Endothelial cell of umbilical vein (primary cell): Measurements from ENCODE around the gene DIO1. TPM values are rescaled to one million over a fixed set of nuclear protein-coding genes. Genes with fewer than 3 reads are reported as not detected.

Experiments
- BruUV-seq: library from RNA; stranded (reverse); fragments of 400-500 nt; replicated peaks from 2 replicates; lab custom pipeline; 2021; lab: Mats Ljungman, UMichigan
- CTCF ChIA-PET: fragments of 300-600, 350-600 bp; sonication (Branson Sonifier 250); formaldehyde crosslinking; loops from one replicate; lab custom pipeline; 2021; ENCODE audit warnings: antibody characterized with exemption, inconsistent platforms; lab: Charles Lee
- POLR2A ChIA-PET: fragments of 300-600, 350-600 bp; sonication (Branson Sonifier 250); formaldehyde crosslinking; loops from one replicate; lab custom pipeline; 2021; ENCODE audit warnings: antibody characterized with exemption, inconsistent platforms; lab: Charles Lee
- DNase-seq: peaks from one replicate; pipeline ENCODE4 v3.0.0-alpha.2; 2011; ENCODE audit warnings: low read depth, low spot score
- FAIRE-seq: peaks from 2 replicates; lab custom pipeline; 2011; peaks lifted over from hg19 to GRCh38; lab: Jason Lieb, UNC
- H2AFZ ChIP-seq: 2 replicates; pipeline ENCODE4 v1.6.0; 2012; ENCODE audit warnings: low read depth, low read length, control low read depth, inconsistent platforms
- H3K27ac ChIP-seq: 2 replicates; pipeline ENCODE4 v1.5.1; 2011; ENCODE audit warnings: low read depth, mild to moderate bottlenecking, control low read depth, low read length, moderate library complexity; ENCODE audit not compliant: insufficient read depth
- H3K27me3 ChIP-seq, 2 experiments: 2 replicates each; pipeline versions ENCODE4 v1.6.0 to v1.6.1; 2011; ENCODE audit warnings: low read length in 2 of 2, mixed read lengths in 1 of 2; ENCODE audit not compliant: control insufficient read depth in 2 of 2, insufficient read depth in 2 of 2
- H3K36me3 ChIP-seq, 2 experiments: 2 replicates in 1 of 2; 3 replicates in 1 of 2; pipeline ENCODE4 v1.5.1; 2011; ENCODE audit warnings: low read length in 2 of 2, mild to moderate bottlenecking in 1 of 2, moderate library complexity in 1 of 2; ENCODE audit not compliant: control insufficient read depth in 2 of 2, insufficient read depth in 2 of 2; ENCODE audit errors: extremely low read depth in 1 of 2
- H3K4me1 ChIP-seq: 3 replicates; pipeline ENCODE4 v1.5.1; 2011; ENCODE audit warnings: mild to moderate bottlenecking, low read length; ENCODE audit not compliant: control insufficient read depth, insufficient read depth; ENCODE audit errors: extremely low read depth
- H3K4me2 ChIP-seq: 2 replicates; pipeline ENCODE4 v1.6.1; 2011; ENCODE audit warnings: low read length, control low read depth, mixed read lengths; ENCODE audit not compliant: insufficient read depth
- H3K4me3 ChIP-seq, 3 experiments: fragments of 200-600 bp in 1 of 3; sonication (generic), shearing (Covaris generic) in 1 of 3; replicated peaks in 1 of 3; 2 replicates each; pipeline ENCODE4 v1.5.1; 2011 to 2016; ENCODE audit warnings: control low read depth in 3 of 3, low read length in 3 of 3, mild to moderate bottlenecking in 2 of 3, inconsistent platforms in 1 of 3, low read depth in 1 of 3, moderate library complexity in 1 of 3; ENCODE audit not compliant: insufficient read depth in 1 of 3
- H3K79me2 ChIP-seq: 2 replicates; pipeline ENCODE4 v1.6.0; 2012; ENCODE audit warnings: low read length, inconsistent platforms; ENCODE audit not compliant: control insufficient read depth, insufficient read depth
- H3K9ac ChIP-seq: replicated peaks from 2 replicates; pipeline ENCODE3; 2011; ENCODE audit warnings: low read length, control low read depth; ENCODE audit not compliant: insufficient read depth; ENCODE audit errors: extremely low read depth
- H3K9me1 ChIP-seq: replicated peaks from 3 replicates; pipeline ENCODE4 v1.6.0; 2011; ENCODE audit warnings: mild to moderate bottlenecking, low read length; ENCODE audit not compliant: control insufficient read depth, insufficient read depth; ENCODE audit errors: extremely low read depth
- H3K9me3 ChIP-seq: replicated peaks from 2 replicates; pipeline ENCODE4 v1.5.1; 2012; ENCODE audit warnings: low read length, inconsistent platforms; ENCODE audit not compliant: control insufficient read depth, insufficient read depth
- H4K20me1 ChIP-seq: replicated peaks from 2 replicates; pipeline ENCODE3; 2011; ENCODE audit warnings: mild to moderate bottlenecking, low read length; ENCODE audit not compliant: control insufficient read depth, insufficient read depth; ENCODE audit errors: extremely low read depth
- CTCF ChIP-seq, 2 donors: IDR thresholded peaks; 1 replicate in 1 of 2; 2 replicates in 1 of 2; pipeline ENCODE4 v1.5.1; 2011; ENCODE audit warnings: low read length in 2 of 2, mild to moderate bottlenecking in 2 of 2, moderate library complexity in 2 of 2, control low read depth in 1 of 2, inconsistent platforms in 1 of 2, low read depth in 1 of 2; ENCODE audit not compliant: insufficient read depth in 1 of 2; ENCODE audit errors: extremely low read depth in 1 of 2
- EZH2 ChIP-seq: IDR thresholded peaks from 2 replicates; pipeline ENCODE4 v1.6.1; 2012; ENCODE audit warnings: borderline replicate concordance, low read depth, mild to moderate bottlenecking, moderate library complexity, low read length, inconsistent platforms; ENCODE audit not compliant: severe bottlenecking
- FOS ChIP-seq: IDR thresholded peaks from 2 replicates; pipeline ENCODE4 v1.6.1; 2011; ENCODE audit warnings: mild to moderate bottlenecking, low read length, moderate library complexity, borderline replicate concordance; ENCODE audit not compliant: insufficient read depth
- GATA2 ChIP-seq: IDR thresholded peaks from 2 replicates; pipeline ENCODE4 v1.7.0; 2011; ENCODE audit warnings: low read depth, mild to moderate bottlenecking, moderate library complexity, mixed read lengths, low read length; ENCODE audit not compliant: insufficient read length, insufficient read depth
- JUN ChIP-seq: IDR thresholded peaks from 2 replicates; pipeline ENCODE4 v1.6.1; 2011; ENCODE audit warnings: borderline replicate concordance, low read depth; ENCODE audit not compliant: insufficient read length, insufficient read depth
- MAX ChIP-seq: IDR thresholded peaks from 2 replicates; pipeline ENCODE4 v1.6.1; 2011; ENCODE audit not compliant: insufficient read depth, insufficient read length
- MYC ChIP-seq: IDR thresholded peaks from one replicate; pipeline ENCODE4 v1.6.1; 2011; ENCODE audit warnings: mild to moderate bottlenecking, low read depth, low read length
- POLR2A ChIP-seq: IDR thresholded peaks from 2 replicates; pipeline ENCODE4 v1.6.1; 2012; ENCODE audit warnings: low read depth, mild to moderate bottlenecking, control low read depth, low read length
- POLR2AphosphoS5 ChIP-seq: IDR thresholded peaks from 2 replicates; pipeline ENCODE4 v1.6.1; 2012; ENCODE audit warnings: low read depth, mild to moderate bottlenecking, control low read depth, low read length, moderate library complexity; ENCODE audit not compliant: insufficient read depth
- dilution Hi-C: fragments of 300-500 bp; cut with MboI; formaldehyde crosslinking; loops from one replicate; pipeline ENCODE4 v1.15.0; 2019; ENCODE audit warnings: low sequenced_read_pairs; ENCODE audit not compliant: extremely low pct_ligation_motif_present
- intact Hi-C: fragments of 100-400 bp; cut with micrococcal nuclease; formaldehyde crosslinking; loops from one replicate; pipeline ENCODE4 v1.10.0; 2022
- polyA plus RNA-seq, 4 experiments: library from polyadenylated mRNA; depleted of rRNA in 3 of 4; stranded (reverse) in 3 of 4; unstranded in 1 of 4; fragments of >200 nt; gene quantifications; 2 replicates each; pipeline versions ENCODE4 v1.2.1 to v1.2.3, GENCODE V29; 2011 to 2012; ENCODE audit warnings: missing spikeins in 1 of 4
- total RNA-seq: library from RNA; stranded (reverse); gene quantifications from 2 replicates; pipeline ENCODE4 v1.2.3, GENCODE V29; 2021

Gene DIO1
- total and polyA plus RNA-seq, 2 donors (not counting 3 experiments of a cell fraction or from before 2014, with no cell fraction given) = not detected

- Histone ChIP-seq H3K4me3 (no peak overlapping the region), H2AFZ (no peak overlapping the region), H3K4me2 (no peak overlapping the region), H3K36me3 (peaks cover 3% of the 10 kb centered on the region in 2 experiments), H3K9me1 (no peaks in the 10 kb centered on the region), H3K4me1 (no peaks in the 10 kb centered on the region), H3K27ac (no peak overlapping the region), H3K9me3 (no peaks in the 10 kb centered on the region), H3K27me3 (no peaks in the 10 kb centered on the region), H3K79me2 (no peaks in the 10 kb centered on the region), H3K9ac (no peak overlapping the region), H4K20me1 (no peaks in the 10 kb centered on the region)
- dilution Hi-C loops = no loop called here
- intact Hi-C loops = no loop called here
- BruUV-seq = no TSS peak
- TF ChIP-seq POLR2A = no peak
- no peak for TF ChIP-seq CTCF (IDR thresholded peaks at IDR 0.05; ENCODE audit: extremely low read depth in 1 of 2, insufficient read depth in 1 of 2, low read depth in 1 of 2, low read length in 2 of 2)
- TF ChIP-seq FOS = no peak
- TF ChIP-seq POLR2AphosphoS5 = no peak
- no peak for TF ChIP-seq MAX
- TF ChIP-seq JUN = no peak
- no peak for TF ChIP-seq EZH2
- no peak for TF ChIP-seq MYC
- TF ChIP-seq GATA2 = no peak
- CTCF ChIA-PET = interaction anchor here (2.0 kb wide), 1 partner anchor 13 kb away, joined by 7 read pairs; no protein-coding TSS in a partner anchor
- DNase-seq (no peak), FAIRE-seq (no peak)
- POLR2A ChIA-PET = no interaction called here
These were observed 17.5 kb downstream of the DIO1 start for GRCh38 chr1:53911442-53911841.
